ENCODE results near the gene SLC35G6.

- TF ChIP-seq, protein P1, sequence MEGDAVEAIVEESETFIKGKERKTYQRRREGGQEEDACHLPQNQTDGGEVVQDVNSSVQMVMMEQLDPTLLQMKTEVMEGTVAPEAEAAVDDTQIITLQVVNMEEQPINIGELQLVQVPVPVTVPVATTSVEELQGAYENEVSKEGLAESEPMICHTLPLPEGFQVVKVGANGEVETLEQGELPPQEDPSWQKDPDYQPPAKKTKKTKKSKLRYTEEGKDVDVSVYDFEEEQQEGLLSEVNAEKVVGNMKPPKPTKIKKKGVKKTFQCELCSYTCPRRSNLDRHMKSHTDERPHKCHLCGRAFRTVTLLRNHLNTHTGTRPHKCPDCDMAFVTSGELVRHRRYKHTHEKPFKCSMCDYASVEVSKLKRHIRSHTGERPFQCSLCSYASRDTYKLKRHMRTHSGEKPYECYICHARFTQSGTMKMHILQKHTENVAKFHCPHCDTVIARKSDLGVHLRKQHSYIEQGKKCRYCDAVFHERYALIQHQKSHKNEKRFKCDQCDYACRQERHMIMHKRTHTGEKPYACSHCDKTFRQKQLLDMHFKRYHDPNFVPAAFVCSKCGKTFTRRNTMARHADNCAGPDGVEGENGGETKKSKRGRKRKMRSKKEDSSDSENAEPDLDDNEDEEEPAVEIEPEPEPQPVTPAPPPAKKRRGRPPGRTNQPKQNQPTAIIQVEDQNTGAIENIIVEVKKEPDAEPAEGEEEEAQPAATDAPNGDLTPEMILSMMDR (IDR thresholded peaks at IDR 0.05), result no peak
- no peak for TF ChIP-seq POLR2A (IDR thresholded peaks at IDR 0.05)
Observed at GRCh38 chr17:7443499-7444485, 37.5 kb upstream of the SLC35G6 start.
